IPS-NIHi7 (cell line): ENCODE data around the gene HCN2.
"Not testable (repeated sequence)": the region's sequence is repeated elsewhere in the genome, so short reads cannot be mapped to it uniquely, and the experiment has no call there.

Experiments
- DNase-seq: peaks from one replicate; pipeline ENCODE4 v3.0.0; 2012; ENCODE audit warnings: mixed read lengths; ENCODE audit errors: extremely low spot score

HCN2 gene

GRCh38 chr19:604355-604754, 14.7 kb downstream of the HCN2 start:
- DNase-seq: peak; percentile 59

- not testable (repeated sequence) for DNase-seq
Observed at GRCh38 chr19:605061-605971, 15.6 kb downstream of the HCN2 start.

GRCh38 chr19:607301-608154, 17.8 kb downstream of the HCN2 start:
- no peak for DNase-seq

- DNase-seq: no peak
Observed at GRCh38 chr19:608155-609003, 18.7 kb downstream of the HCN2 start.

GRCh38 chr19:609004-609346, 19.3 kb downstream of the HCN2 start:
- no peak for DNase-seq

- no peak for DNase-seq
Observed at GRCh38 chr19:610071-610800, 20.6 kb downstream of the HCN2 start.

GRCh38 chr19:610801-611480, 21.3 kb downstream of the HCN2 start:
- peak; percentile 60 for DNase-seq

- no peak for DNase-seq
Observed at GRCh38 chr19:611481-611868, 21.8 kb downstream of the HCN2 start.

GRCh38 chr19:612941-613340, 23.3 kb downstream of the HCN2 start:
- no peak for DNase-seq

GRCh38 chr19:613732-614567, 24.3 kb downstream of the HCN2 start:
- DNase-seq: no peak

- no peak for DNase-seq
Observed at GRCh38 chr19:615619-616018, 25.9 kb downstream of the HCN2 start.

- no peak for DNase-seq
Observed at GRCh38 chr19:616062-616700, 26.5 kb downstream of the HCN2 start.

- no peak for DNase-seq
Observed at GRCh38 chr19:616747-617526, 27.3 kb downstream of the HCN2 start.

- no peak for DNase-seq
Observed at GRCh38 chr19:617551-618246, 28.0 kb downstream of the HCN2 start.

- DNase-seq: no peak
Observed at GRCh38 chr19:618247-618619, 28.6 kb downstream of the HCN2 start.

GRCh38 chr19:618674-619285, 29.1 kb downstream of the HCN2 start:
- DNase-seq: no peak

GRCh38 chr19:619286-620002, 29.8 kb downstream of the HCN2 start:
- no peak for DNase-seq
